ENCODE data around the gene HMGA1. TPM values are rescaled to one million over a fixed set of nuclear protein-coding genes. Genes with fewer than 3 reads are reported as not detected.

HMGA1 gene
- total RNA-seq, 4 donors from 2014 or later: 33.3 to 48.5 (median 41.9) TPM

GRCh38 chr6:34281702-34282334 is 45.1 kb downstream of the HMGA1 start:
- no peak for DNase-seq
- peaks cover 0 to 6% of the 10 kb centered on the region in 2 donors for H3K4me1 ChIP-seq

GRCh38 chr6:34284563-34285447 is 48.1 kb downstream of the HMGA1 start:
- Histone ChIP-seq H3K27me3 (no peaks in the 10 kb centered on the region), H3K9me3 (no peaks in the 10 kb centered on the region), H3K4me3 (replicated peaks in 1 of 3) (no peak overlapping the region), H3K36me3 (no peaks in the 10 kb centered on the region), H3K4me1 (peaks cover 0 to 18% of the 10 kb centered on the region in 2 donors), H3K27ac (no peak overlapping the region)
- peak in 1 of 2 donors; percentile 12 for DNase-seq
- WGBS, 2 donors: 72 to 87% methylated on average over 3 to 4 of the region's 4 CpGs
- TF ChIP-seq CTCF (IDR thresholded peaks at IDR 0.05) (no peak), POLR2A (IDR thresholded peaks at IDR 0.05) (no peak)
- intact Hi-C loops (cut with DNase I): no loop called here

More at GRCh38 chr6:34281702-34282334, 45.1 kb downstream of the HMGA1 start:
- H3K36me3 ChIP-seq: peaks cover 0 to 2% of the 10 kb centered on the region in 2 donors
- no peak overlapping the region for H3K27ac ChIP-seq
- 79 to 82% methylated on average over 6 of the region's 6 CpGs for WGBS, 2 donors
- H3K27me3 ChIP-seq: no peaks in the 10 kb centered on the region
- H3K9me3 ChIP-seq: no peaks in the 10 kb centered on the region
- no peak for TF ChIP-seq POLR2A (IDR thresholded peaks at IDR 0.05)
- no peak for TF ChIP-seq CTCF (IDR thresholded peaks at IDR 0.05)
- intact Hi-C loops (cut with DNase I): no loop called here
- H3K4me3 ChIP-seq (replicated peaks in 1 of 3): no peak overlapping the region

- Histone ChIP-seq H3K4me1 (peaks cover 0 to 18% of the 10 kb centered on the region in 2 donors), H3K27me3 (no peaks in the 10 kb centered on the region), H3K27ac (no peak overlapping the region), H3K9me3 (no peaks in the 10 kb centered on the region), H3K4me3 (replicated peaks in 1 of 3) (no peak overlapping the region), H3K36me3 (no peaks in the 10 kb centered on the region)
- WGBS, 2 donors: 89 to 93% methylated on average over 4 of the region's 4 CpGs
- intact Hi-C loops (cut with DNase I): no loop called here
- TF ChIP-seq CTCF (IDR thresholded peaks at IDR 0.05) (no peak), POLR2A (IDR thresholded peaks at IDR 0.05) (no peak)
- no peak for DNase-seq
Observed at GRCh38 chr6:34285448-34286164, 48.9 kb downstream of the HMGA1 start.

- Histone ChIP-seq H3K27ac (peak overlapping the region in 1 of 3 donors; percentile 3), H3K27me3 (no peaks in the 10 kb centered on the region), H3K36me3 (peaks cover 0 to 1% of the 10 kb centered on the region in 2 donors), H3K9me3 (no peaks in the 10 kb centered on the region), H3K4me1 (peaks cover 0 to 18% of the 10 kb centered on the region in 2 donors), H3K4me3 (replicated peaks in 1 of 3) (no peak overlapping the region)
- intact Hi-C loops (cut with DNase I): no loop called here
- 63 to 69% methylated on average over 5 of the region's 5 CpGs for WGBS, 2 donors
- TF ChIP-seq POLR2A (IDR thresholded peaks at IDR 0.05): no peak
- TF ChIP-seq CTCF (IDR thresholded peaks at IDR 0.05): no peak
- DNase-seq: no peak
Observed at GRCh38 chr6:34288581-34288980, 51.9 kb downstream of the HMGA1 start.

Measured in thyroid gland (tissue), 4 donors.